IPS DF 19.7 (cell line): Measurements from ENCODE around the gene USP36.

Experiments
- DNase-seq: peaks from one replicate; pipeline ENCODE4 v3.0.0-alpha.2; 2013; ENCODE audit warnings: low read depth, low spot score

USP36 gene

DNA sequence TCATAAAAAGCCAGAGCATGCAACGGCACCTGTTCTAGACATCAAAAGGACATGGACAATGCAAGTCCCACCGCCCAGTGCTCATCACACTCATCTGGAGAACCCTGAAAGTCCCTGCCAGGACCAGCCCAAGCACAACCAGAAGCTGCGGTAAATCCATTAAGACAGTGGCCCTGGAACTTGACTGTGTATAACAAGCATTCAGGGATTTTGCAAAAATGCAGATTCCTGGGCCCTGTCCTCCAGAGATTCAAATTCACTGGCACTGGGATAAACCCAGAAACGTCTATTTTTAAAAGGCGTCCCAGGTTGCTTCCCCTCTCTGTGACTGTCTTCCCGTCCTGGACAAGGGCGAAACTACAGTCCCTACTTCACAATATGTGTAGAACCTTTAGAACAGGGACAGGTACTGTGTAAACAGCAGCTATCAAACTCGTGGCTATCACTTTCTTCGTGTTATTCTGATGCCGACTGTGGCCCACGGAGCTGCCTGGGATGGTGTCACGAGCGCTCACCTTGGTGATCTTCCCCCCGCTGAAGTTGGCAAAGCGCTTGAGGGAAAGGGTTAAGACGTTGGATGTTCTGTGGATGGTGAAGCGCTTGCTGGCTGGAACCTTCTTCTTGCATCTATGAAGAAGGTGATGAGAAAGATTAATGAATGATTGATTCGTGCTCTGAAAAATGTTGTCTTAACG lies 22.3 kb downstream of the USP36 start:
- DNase-seq: no peak

DNA sequence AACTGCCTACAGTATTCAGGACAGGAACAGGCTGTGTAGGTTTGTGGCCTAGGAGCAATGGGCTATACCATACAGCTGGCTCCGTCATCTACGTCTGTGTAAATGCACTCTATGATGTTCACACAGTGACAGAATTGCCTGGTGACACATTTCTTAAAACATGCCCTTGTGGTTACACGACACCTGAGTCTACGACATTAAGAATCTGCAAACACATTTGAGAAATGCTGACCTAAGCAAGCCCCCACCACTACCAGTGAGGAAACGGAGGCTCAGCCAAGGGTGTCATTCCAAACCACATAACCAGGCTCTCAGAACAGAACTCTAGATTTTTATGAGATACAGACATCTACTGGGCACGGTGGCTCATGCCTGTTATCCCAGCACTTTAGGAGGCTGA lies 23.5 kb downstream of the USP36 start:
- DNase-seq: no peak

DNA sequence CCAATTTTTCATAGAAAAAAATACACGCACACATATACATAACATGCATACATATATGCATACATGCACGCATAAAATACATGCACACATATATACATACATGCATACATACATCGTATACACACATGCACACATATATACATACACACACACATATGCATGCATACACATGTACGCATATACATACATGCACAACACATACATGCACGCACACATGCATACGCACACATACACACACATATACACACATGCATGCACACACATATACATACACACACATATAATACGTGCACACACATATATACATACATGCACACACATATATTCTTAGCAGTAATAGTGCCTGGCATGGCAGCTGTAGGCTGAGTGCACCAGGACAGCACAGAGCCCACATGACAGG lies 24.9 kb downstream of the USP36 start:
- DNase-seq: no peak

DNA sequence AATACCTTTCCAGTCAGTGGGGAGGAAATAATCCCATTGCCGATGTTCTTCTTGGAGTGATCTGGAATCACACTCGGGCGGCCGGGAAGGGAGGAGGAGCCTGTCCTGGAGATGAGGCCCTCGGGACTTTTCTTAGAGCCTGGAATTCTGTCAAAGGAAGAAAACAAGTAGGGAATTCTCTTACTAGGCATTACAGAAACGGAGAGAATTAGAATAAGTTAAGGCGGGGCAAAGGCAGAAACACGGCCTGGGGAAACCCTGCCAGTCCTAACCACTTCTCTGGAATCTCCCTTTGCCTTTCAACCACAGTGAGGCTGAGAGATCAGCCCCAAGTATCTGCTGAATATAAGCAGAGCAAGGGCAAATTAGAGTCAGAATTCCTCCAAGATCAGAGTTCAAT lies 27.8 kb downstream of the USP36 start:
- no peak for DNase-seq

DNA sequence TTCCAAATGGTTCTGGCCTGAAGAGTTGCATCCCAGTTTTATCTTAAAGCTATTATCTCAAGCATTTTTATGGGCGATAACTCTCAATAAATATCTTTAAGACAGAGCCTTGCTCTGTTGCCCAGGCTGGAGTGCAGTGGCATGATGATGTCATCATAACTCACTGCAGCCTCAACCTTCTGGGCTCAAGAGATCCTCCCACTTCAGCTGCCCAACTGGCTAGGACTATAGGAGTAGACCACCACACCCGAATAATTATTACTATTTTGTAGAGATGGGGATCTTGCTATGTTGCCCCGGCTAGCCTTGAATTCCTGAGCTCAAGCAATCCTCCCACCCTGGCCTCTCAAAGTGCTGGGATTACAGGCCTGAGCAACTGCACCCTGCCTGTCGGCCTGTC lies 32.5 kb downstream of the USP36 start:
- DNase-seq: no peak

DNA sequence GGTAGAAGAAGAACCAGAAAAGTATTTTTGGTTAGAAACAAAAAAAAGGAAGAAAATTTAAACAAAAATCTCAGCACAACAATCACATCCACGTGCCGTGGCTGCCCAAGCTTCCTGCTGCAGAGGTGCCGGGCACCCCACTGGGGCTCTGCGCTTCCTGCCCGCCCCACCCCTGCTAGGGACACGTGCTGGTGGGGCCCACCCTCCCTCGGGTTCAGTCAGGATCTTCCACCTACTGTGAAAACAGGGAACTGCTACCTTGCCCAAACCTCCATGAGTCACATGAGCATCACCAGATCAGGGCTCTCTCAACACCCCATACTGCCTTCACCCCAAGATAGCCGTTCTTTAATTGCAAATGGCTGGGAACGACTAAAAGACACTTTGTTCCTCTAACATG lies 34.2 kb downstream of the USP36 start:
- DNase-seq: no peak

DNA sequence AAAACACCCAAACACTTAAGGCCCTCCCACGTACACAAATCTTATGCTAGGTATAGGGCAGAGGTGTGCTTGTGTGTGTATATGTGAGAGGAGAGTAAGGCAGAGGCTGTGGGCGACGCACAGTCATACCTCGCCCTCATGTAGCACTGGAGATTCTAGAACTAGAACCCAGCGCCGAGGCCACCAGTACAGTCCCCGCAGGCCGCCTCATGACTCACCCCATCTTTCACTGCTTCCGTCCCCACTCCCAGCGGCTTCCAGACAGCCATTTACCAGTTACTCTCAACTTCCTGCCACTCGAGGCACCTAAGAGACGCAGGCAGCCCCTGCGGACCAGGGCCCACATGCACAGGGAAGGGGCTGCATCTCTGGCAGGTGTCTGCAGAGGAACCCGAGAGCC lies 35.3 kb downstream of the USP36 start:
- DNase-seq: no peak

DNA sequence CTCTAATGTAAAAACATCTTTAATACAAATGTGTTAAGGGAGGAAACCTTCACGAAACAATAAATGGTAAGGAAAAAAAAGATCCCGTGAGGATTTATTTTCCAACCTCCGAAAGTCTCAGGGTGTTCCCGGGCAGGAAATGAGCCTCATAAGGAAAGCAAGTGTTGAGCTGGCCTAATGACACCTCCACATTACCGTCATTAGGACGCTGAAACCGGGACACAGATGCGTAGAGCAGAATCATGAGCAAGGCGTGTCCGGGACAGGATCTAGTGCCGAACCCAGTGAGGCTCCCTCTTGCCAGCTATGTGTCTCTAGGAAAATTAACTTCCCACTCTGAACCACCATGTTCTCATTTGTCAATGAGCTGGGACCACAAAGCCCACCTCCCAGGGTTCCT lies 35.8 kb downstream of the USP36 start:
- no peak for DNase-seq

DNA sequence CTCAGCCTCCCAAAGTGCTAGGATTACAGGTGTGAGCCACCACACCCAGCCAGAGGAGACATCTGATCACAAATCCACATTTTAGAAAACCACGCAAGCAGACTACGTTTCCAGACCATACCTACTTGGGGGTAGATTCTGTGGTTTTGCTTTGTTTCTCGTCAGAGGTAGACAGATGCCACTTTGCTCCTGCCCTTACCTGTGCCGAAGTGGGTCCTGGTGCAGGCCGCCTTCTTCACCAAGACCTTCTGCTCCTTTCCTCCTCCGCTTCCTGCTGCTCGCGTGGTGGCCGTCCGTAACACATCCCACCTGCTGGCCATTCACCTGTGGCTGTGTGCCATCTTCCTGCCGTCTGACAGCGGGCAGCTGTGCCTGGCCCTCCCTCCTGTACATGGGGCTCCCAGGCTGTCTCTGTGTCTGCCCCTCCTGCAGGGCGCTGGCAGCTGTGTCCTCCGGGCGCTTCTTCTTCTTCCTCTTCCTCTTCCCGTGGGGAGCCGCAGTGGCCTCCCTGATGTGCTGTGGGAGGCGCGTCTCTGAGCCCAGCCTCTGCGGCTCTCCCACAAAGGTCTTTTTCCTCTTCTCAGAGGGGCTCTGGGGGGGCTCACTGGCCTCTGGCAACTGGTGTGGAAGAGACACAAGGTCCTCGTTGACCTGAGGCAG lies 37.3 kb downstream of the USP36 start:
- DNase-seq: no peak

DNA sequence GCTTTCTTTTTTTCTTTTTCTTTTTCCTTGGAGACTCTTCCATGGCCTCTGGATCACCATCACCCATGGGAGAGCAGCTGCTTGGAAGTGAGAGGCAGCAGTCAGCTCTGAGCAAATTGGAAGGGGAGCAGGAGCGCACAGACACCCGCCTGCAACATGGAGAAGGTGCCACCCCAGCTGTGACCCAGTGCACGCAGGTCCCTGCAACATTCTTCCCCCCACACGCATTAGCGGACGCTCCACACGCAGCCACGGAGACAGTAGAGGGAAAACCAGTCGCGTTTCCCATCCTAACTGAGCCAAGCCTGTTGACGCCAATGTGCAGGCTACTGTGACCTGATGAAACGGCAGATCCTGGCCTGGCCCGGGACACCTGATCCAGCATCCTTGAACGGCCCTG lies 38.2 kb downstream of the USP36 start:
- no peak for DNase-seq

DNA sequence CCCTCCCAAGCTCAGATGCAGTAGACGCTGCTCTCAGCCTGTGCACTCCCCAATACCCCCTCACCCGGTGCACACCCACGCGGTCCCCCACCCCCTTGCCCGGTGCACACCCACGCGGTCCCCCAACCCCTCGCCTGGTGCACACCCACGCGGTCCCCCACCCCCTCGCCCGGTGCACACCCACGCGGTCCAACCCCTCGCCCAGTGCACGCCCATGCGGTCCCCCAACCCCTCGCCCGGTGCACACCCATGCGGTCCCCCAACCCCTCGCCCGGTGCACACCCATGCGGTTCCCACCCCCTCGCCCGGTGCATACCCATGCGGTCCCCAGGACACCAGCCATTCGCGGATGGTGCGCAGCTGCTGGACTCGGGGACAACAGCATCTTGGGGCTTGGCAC lies 38.6 kb downstream of the USP36 start:
- no peak for DNase-seq

DNA sequence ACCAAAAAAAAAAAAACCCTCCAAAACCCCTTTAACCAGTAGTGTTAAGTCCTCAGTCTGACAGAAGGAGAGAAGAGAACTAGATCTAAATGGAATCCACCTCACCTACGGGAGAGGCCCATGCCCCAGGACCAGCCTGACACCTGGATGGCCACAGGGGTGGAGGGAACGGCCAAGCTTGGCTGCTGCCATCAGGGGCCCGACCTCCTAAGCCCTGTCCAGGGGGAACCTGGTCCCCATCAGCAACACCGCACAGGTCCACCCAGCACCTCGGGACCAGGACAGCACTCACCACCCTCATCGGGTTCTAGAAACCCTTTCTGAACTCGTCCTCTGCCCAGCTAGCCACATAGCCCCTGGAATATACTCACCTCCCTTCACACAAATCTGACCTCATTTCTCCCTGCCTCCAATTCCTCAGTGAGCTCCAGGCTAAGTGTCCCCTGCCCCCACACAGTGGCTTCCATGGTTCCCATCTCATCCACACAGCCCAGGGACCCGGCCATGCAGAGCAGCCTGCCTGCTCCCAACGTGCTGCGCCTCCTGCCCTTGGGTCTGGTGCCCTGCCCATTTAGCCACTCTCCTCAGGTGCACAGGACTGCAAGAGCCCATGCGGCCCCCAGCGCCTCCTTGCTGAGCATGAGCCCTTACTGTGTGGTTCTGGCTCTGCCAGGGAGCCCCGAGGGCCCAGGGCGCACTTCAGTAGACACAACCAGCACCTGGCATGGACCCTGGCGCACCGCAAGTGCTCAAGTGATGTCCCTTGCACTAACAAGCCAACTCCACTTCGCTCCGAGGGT lies 40.3 kb downstream of the USP36 start:
- no peak for DNase-seq

DNA sequence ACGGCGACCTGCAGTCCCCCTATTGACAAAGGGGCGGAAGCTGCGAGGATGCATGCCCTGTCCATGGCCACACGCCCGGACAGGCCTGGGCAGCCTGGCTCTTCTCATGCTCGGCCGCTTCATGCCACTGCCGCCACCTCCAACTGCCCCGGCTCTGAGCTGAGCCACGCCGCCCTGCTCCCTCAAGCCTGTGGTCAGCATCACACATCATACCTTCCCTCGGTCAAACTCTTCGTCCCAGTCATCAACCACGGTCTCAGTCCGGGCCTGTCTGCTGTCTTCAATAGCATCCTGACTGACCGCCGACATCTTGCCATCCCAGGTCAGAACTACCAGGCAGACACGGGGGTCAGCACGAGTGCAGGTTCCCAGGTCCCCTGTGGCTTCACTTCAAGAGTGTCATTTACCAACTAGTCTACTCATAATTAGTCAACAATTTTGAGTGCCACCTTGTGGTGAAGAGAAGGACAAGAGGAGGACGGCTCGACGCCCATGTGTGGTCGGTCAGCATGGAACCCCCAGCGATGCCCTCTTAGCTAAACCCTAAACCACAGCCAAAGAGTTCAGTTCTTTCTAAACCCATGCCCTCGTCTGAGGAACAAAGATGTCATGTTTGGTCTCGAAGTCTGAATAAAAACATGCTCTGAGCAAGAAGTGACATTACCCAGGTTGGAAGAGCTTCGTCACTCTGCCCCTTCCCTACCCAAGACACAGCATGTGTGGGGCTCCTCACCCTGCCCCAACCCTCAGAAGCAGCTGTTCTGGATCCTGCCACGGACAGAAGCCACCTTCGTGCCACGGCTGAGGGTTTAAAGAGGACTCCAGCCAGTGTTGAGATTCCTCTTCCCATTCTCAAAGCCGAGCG lies 41.7 kb downstream of the USP36 start:
- no peak for DNase-seq

DNA sequence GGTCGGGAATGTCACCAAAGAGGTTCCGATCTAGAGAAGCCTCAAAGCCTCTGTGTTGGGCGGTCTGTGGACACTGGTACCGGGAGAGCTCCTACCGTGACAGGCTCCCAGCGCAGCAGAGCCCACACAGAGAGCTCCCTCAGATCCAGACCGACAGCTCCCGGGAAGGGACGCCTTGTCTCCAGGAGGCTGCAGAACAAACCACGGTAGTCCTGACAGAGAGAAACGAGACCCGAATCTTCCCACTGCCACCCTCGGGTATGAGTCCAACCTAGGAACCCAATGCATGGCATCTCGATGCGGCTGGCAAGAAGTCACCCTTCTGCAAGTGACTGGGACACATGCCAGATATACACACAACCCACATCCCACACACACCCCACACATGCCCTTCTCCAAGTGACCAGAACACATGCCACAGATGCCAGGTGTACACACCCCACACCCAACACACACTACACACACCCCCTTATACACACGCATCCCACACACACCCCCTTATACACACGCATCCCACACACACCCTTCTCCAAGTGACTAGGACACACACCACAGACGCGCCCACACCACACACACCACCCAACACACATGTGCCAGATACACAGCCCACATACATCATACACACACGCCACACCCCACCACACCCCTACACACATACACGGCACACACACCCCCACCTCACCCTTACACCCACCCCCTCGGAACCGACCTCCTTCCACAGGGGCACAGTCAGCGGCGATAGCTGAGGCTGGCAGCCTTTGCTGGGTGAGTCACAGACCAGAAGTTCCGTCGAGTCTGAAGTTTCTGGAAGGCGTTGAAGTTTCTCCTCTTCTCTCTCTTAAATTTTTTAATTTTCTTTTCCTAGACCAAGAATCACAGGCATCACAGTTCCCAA lies 42.7 kb downstream of the USP36 start:
- no peak for DNase-seq

DNA sequence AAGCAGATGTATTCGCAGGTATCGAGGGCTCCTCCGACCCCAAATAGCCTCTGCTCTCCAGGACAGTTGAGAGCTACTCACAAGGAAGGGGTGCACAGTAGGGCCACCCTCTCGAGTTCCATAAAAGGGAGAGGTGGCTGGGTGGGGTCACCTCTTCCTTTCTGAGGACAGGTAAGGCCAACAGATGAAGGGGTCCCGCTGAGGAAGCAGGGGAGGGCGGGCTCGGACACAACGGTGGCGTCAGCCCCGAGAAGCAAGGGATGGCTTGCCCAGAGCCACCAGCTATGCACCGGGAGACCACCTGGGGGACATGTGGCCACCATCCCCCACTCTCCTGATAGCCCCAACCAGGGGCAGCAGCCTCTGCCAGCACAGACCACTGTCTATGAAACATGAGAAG lies 43.4 kb downstream of the USP36 start:
- no peak for DNase-seq

DNA sequence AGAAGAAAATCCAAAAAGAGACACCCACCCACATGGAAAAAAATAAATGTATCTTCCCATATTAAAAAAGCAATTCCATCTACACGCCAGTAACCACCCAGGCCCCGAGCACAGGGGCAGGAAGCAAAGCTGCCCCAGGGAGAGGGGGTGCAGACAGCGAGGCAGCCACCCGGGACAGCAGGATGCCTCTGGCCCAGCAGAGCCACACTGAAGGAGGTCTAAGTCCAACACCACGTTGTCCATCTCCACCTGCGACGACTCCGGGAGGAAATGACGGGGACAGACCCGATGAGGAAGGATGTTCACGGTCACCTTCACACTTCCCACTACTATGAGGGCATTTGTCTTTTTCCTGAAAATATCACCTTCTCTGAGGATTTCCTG lies 44.1 kb downstream of the USP36 start:
- DNase-seq: no peak

DNA sequence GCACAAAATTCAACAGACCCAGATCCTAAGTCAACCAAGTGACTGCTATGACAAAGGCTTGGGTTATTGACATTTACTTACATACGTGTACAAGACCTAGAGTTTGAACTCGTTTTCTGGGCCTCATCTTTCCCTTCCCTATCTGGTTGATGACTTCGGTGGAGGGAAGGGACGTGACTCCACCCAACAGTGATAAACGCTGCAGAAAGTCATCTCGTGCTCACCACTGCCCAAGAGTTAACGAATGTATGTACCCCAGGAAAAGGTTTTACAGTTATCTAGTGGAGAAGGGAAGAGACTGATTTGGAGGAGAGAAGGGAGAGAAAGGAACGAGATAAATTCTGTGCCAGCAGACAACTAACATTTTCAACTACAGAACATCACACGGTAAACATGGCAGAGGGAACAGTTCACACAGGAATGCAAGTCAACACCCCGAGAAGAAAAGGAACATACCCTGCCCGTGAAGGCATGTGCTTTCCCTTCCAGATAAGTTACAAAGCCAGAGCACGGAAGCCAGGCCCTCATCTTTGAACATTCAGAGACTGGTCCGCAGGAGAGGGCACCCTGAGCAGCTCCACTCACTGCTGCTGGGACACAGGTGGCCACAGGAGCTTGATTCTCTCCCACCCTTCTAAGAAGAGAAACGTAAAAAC lies 44.6 kb downstream of the USP36 start:
- no peak for DNase-seq

DNA sequence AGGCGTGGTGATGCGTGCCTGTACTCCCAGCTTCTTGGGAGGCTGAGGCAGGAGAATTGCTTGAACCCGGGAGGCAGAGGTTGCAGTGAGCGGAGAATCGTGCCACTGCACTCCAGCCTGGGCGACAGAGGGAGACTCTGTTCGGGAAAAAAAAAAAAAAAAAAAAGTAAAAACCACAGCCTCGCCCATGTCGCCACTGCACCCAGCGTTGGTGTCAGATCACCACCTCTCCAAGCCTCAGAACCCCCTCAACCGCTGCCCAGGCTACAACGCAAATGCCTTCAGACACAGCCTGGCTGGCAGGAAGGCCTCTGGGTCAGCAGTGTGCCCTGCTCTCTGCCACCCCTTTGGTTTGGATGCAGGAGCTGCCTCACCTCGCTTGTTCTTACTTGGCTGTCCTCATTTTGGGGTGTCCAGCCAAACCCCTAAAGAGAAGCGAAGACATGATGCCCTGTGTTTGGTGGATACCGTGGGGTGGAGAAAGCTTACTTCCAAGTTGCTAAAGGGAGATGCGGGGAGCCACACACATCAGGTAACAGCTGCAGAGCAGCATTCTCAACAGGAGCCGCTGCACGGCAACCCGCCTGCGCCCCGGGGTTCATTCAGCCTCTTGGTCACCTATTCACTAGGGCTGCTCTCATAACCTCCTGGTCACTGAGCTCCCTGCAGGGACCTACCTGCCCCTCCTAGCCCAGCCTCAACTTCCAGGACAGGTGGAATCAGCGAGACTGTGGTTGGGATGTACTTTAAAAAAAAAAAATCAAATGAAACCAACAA lies 45.6 kb downstream of the USP36 start:
- no peak for DNase-seq

DNA sequence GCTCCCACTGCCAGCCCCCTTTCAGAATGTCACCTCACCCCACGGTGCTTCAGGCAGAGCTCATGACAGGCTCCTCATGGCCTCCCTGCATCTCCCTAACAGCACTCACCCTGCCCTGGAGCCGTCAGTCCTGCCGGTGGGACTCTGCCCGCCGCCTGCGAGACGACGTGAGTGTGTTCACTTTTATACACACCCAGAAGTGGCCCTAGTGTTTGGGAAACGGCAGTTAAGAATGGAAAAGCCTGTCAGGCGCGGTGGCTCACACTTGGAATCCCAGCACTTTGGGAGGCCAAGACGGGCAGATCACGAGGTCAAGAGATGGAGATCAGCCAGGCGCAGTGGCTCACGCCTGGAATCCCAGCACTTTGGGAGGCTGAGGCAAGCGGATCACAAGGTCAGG lies 46.2 kb downstream of the USP36 start:
- no peak for DNase-seq

DNA sequence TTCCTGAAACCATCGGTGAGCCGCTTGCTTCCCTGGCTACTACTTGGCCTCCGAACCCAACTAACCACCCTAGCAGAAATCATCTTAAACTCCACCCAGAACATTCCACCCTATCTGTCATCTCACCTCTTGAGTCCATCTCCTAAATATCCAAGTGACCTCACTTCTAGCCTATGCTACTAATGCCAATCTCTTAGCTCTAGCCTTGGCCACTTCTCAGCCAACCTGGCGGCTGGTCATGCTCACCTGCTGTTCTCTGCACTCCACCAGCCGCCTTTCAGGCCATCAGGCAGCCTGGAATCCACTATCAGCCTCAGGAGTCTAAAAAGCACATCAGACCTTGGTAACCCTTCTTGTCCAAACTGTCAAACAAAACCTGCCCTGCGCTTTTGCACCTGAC lies 46.6 kb downstream of the USP36 start:
- DNase-seq: no peak
